GM21381 (cell line): ENCODE results near the gene TEX264.

Source experiments
- ATAC-seq: cut with Tn5 transposase; IDR thresholded peaks from one replicate; pipeline ENCODE4 v1.9.1; 2021; ENCODE audit warnings: mild to moderate bottlenecking, moderate library complexity; ENCODE audit not compliant: unreplicated experiment

The TEX264 gene

DNA sequence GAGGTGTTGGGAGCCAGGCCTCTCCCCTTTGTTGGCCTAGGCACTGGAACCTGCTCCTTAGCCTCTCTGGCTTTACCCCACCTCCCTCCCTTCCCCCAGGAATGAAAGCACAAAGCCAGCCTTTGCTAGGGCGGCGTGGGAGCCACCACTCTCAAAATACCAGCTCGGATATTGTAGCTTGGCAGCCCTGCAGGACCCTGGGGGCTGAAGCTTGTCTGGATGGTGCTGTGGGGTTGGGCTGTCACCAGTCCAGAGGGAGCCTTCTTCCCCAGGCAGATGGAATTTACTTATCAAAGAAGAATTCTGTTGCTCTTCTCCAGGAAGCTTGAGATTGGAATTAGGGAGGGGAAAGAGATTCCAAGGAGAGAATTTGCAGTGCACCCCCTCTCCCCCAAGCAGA lies 20.9 kb downstream of the TEX264 start:
- no peak for ATAC-seq

- ATAC-seq: no peak
These were observed 21.9 kb downstream of the TEX264 start for GRCh38 chr3:51692980-51693395.

DNA sequence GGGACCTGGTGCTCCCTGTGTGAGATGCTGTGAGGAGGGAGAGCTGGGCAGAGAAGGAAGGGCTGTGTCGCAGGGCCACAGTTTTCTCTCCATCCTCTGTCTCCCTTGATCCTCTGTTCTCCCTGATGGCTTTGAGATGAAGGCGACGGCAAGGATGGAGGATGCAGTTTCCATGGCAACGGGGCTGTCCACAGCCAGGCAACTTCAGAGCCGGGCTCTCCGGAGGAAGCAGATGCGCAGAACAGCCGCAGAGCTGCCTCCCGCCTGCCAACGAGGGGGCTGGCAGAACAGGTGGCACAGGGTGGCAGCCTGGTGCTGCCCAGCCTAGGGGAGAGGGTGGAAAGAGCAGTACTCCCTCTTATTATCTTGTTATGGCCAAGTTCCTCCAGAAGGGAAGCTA lies 25.9 kb downstream of the TEX264 start:
- no peak for ATAC-seq

DNA sequence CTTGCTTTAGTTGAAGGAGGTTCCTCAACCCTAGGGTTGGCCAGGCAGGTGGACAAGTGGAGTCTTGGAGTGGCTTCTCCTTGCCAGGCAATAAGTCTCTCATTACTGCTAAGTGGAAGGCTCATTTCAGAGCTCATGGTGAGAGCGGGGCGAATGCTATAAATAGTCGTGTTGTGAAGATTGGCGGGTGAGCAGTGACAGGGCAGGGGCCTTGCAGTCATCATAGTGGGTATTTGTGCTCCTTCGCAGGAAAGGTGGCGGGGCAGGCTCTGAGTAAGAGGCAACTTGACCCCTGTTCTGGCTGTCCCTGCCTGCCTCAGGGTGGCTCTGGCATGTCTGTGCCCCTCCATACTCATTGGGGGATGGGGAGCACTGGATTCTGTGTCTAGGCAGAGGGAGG lies 27.2 kb downstream of the TEX264 start:
- ATAC-seq: no peak

- no peak for ATAC-seq
These were observed 29.4 kb downstream of the TEX264 start for GRCh38 chr3:51700403-51700802.

GRCh38 chr3:51702156-51702555 lies 31.1 kb downstream of the TEX264 start:
- ATAC-seq: no peak

DNA sequence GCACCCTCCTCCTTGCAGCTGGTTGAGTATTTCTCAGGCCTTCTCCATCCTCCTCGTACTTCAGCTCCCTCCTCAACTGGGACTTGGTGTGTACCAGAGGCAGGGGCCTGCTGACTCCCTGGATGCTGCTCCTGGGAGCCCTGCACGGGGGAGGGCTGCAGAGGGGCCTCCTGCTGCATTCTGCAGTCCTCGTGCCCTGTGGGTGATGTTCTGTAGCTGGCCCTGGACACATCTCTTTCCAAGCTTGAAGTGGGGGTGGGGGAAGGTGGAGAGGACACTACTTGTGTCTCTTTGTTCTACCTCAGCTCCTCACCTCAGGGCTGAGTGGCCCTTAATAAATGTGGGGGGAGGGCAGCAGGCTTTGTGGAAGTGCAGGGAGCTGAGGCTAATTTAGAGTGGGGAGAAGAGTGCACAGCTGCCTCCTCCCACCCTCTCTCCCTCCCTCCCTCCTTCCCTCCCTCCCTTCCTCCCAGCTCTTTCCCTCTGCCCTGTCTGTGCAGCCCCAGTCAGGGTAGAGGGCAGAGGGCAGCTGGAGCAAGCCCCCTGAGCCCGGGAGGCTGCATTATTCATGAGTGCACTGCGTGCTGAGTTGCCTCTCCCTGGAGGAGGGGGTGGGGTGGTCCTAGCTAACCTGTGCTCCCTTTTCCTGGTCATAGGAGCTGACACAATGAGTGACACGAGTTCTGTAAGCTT lies 32.2 kb downstream of the TEX264 start:
- no peak for ATAC-seq

DNA sequence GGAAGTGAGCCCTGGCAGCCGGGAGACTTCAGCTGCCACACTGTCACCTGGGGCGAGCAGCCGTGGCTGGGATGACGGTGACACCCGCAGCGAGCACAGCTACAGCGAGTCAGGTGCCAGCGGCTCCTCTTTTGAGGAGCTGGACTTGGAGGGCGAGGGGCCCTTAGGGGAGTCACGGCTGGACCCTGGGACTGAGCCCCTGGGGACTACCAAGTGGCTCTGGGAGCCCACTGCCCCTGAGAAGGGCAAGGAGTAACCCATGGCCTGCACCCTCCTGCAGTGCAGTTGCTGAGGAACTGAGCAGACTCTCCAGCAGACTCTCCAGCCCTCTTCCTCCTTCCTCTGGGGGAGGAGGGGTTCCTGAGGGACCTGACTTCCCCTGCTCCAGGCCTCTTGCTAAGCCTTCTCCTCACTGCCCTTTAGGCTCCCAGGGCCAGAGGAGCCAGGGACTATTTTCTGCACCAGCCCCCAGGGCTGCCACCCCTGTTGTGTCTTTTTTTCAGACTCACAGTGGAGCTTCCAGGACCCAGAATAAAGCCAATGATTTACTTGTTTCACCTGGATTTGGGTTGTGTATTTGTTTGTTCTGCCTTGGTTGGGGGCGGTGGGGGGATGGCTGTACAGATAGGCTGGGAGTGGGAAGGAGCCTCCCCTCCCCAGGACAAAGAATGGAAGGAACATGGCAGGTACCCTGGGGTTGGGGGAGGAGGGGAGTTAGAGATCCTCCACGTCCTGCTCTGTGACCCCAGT lies 32.9 kb downstream of the TEX264 start:
- no peak for ATAC-seq

DNA sequence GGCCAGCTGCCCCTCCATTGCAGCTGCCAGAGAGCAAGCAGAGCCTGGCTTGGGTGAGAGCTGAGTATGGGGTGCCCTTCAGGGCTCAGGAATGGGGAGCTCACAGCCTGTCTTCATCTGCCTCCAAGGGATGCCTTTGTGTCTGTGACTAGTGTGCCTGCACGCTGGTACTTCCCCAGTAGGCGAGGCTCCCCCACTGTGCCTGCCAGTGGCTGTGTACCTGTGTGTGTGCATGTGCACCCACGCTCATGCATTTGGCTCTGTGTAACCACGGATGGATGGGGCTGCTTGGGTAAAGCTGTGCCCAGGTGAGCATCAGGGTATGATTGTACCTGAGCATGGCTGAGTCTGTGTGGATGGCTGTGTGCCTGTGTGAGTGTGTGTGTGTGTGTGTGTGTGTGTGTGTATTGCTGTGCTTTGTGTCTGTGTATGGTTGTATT lies 33.5 kb downstream of the TEX264 start:
- ATAC-seq: no peak

- ATAC-seq: no peak
These were observed 34.4 kb downstream of the TEX264 start for GRCh38 chr3:51705276-51706020.

GRCh38 chr3:51706021-51706485 lies 35.0 kb downstream of the TEX264 start:
- no peak for ATAC-seq

- no peak for ATAC-seq
These were observed 36.0 kb downstream of the TEX264 start, which contains the start of gene GRM2 for GRCh38 chr3:51706788-51707731. Gene GRM2, plus strand, starts transcription at chr3:51707068. Its CDS starts 1,916 bp downstream, at chr3:51708984.

GRCh38 chr3:51708216-51708845 lies 37.3 kb downstream of the TEX264 start:
- no peak for ATAC-seq

DNA sequence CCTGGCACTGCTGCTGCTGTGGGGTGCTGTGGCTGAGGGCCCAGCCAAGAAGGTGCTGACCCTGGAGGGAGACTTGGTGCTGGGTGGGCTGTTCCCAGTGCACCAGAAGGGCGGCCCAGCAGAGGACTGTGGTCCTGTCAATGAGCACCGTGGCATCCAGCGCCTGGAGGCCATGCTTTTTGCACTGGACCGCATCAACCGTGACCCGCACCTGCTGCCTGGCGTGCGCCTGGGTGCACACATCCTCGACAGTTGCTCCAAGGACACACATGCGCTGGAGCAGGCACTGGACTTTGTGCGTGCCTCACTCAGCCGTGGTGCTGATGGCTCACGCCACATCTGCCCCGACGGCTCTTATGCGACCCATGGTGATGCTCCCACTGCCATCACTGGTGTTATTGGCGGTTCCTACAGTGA lies 38.0 kb downstream of the TEX264 start:
- ATAC-seq: no peak

- no peak for ATAC-seq
These were observed 38.6 kb downstream of the TEX264 start for GRCh38 chr3:51709675-51710074.

GRCh38 chr3:51710631-51711351 lies 39.7 kb downstream of the TEX264 start:
- ATAC-seq: no peak

GRCh38 chr3:51711352-51712037 lies 40.4 kb downstream of the TEX264 start:
- ATAC-seq: no peak

- no peak for ATAC-seq
These were observed 41.0 kb downstream of the TEX264 start for GRCh38 chr3:51712038-51712420.

DNA sequence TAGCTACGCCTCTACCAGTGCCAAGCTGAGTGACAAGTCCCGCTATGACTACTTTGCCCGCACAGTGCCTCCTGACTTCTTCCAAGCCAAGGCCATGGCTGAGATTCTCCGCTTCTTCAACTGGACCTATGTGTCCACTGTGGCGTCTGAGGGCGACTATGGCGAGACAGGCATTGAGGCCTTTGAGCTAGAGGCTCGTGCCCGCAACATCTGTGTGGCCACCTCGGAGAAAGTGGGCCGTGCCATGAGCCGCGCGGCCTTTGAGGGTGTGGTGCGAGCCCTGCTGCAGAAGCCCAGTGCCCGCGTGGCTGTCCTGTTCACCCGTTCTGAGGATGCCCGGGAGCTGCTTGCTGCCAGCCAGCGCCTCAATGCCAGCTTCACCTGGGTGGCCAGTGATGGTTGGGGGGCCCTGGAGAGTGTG lies 41.5 kb downstream of the TEX264 start:
- ATAC-seq: no peak
